ENCODE measurements around the gene PTPRN2. TPM values are rescaled to one million over a fixed set of nuclear protein-coding genes. Genes with fewer than 3 reads are reported as not detected.

The PTPRN2 gene
- total and polyA plus RNA-seq, 2 of the 8 experiments (the other 6 are each of a cell fraction or from before 2014, with no cell fraction given): 2.6 to 4.5 TPM

GRCh38 chr7:158206341-158206740, 381.3 kb downstream of the PTPRN2 start:
- DNase-seq (ENCODE audit: low read depth in 1 of 2, low spot score in 2 of 2): no peak
- H3K9ac ChIP-seq (replicated peaks in 1 of 4; ENCODE audit: extremely low read depth in 1 of 4, low read depth in 3 of 4, low read length in 3 of 4): no peak overlapping the region
- H3K27me3 ChIP-seq (replicated peaks in 1 of 4; ENCODE audit: control insufficient read depth in 3 of 4, extremely low read depth in 1 of 4, insufficient read depth in 3 of 4, low read length in 3 of 4): no peaks in the 10 kb centered on the region
- no peak overlapping the region for H2BK120ac ChIP-seq (replicated peaks; ENCODE audit: low read depth, low read length)
- no peak overlapping the region for H3K4me3 ChIP-seq (ENCODE audit: extremely low read depth in 1 of 4, insufficient read depth in 2 of 4, low read depth in 3 of 4, low read length in 4 of 4)
- no peaks in the 10 kb centered on the region for H3K79me2 ChIP-seq (ENCODE audit: control insufficient read depth in 1 of 2, insufficient read depth in 2 of 2, low read length in 2 of 2)
- no peaks in the 10 kb centered on the region for H3K79me1 ChIP-seq (ENCODE audit: low read depth, low read length)
- no peak overlapping the region for H4K8ac ChIP-seq (ENCODE audit: extremely low read depth, insufficient read depth, low read length)
- no peak overlapping the region for H2BK5ac ChIP-seq (ENCODE audit: low read depth, low read length)
- no peak overlapping the region for H3K18ac ChIP-seq (ENCODE audit: extremely low read depth, low read length)
- H3K9me3 ChIP-seq (ENCODE audit: insufficient read depth in 2 of 2, low read depth in 1 of 2, low read length in 1 of 2): peaks cover 0 to 20% of the 10 kb centered on the region in 2 experiments; a peak in 2 of 4 replicates
- H3K4me1 ChIP-seq (replicated peaks in 1 of 4; ENCODE audit: control insufficient read depth in 3 of 4, insufficient read depth in 4 of 4, low read length in 3 of 4): no peaks in the 10 kb centered on the region
- TF ChIP-seq SRF (IDR thresholded peaks at IDR 0.05; ENCODE audit: low read depth, low read length): no peak
- no peak for TF ChIP-seq NRF1 (IDR thresholded peaks at IDR 0.05; ENCODE audit: low read depth, low read length)
- no peak for TF ChIP-seq RXRA (IDR thresholded peaks at IDR 0.05; ENCODE audit: insufficient read depth, low read depth, low read length)
- no peak for TF ChIP-seq SP4 (IDR thresholded peaks at IDR 0.05; ENCODE audit: low read length)
- TF ChIP-seq RBBP5 (IDR thresholded peaks at IDR 0.05; ENCODE audit: borderline replicate concordance, low read depth, low read length): no peak
- TF ChIP-seq CEBPB (IDR thresholded peaks at IDR 0.05; ENCODE audit: low read depth, low read length): no peak
- no peak for TF ChIP-seq CTBP2 (IDR thresholded peaks at IDR 0.05; ENCODE audit: borderline replicate concordance, insufficient read depth, insufficient read length, low read length)
- no peak for TF ChIP-seq SAP30 (IDR thresholded peaks at IDR 0.05; ENCODE audit: insufficient read depth, insufficient replicate concordance, low read length)
- TF ChIP-seq POLR2AphosphoS5 (IDR thresholded peaks at IDR 0.05; ENCODE audit: low read depth, low read length): no peak
- no peak for TF ChIP-seq ASH2L (IDR thresholded peaks at IDR 0.05; ENCODE audit: low read length)
- TF ChIP-seq MAX (IDR thresholded peaks at IDR 0.05): no peak
- TF ChIP-seq USF2 (IDR thresholded peaks at IDR 0.05; ENCODE audit: low read length): no peak
- TF ChIP-seq TAF7 (optimal IDR thresholded peaks at IDR 0.05; ENCODE audit: borderline replicate concordance, low read depth, low read length): no peak
- no peak overlapping the region for H3K56ac ChIP-seq (replicated peaks; ENCODE audit: insufficient read length, low read depth, low read length)
- no peak overlapping the region for H2AFZ ChIP-seq (ENCODE audit: low read length)
- H2BK20ac ChIP-seq (ENCODE audit: low read length): no peak overlapping the region
- H3K4ac ChIP-seq (replicated peaks; ENCODE audit: insufficient read length, low read depth, low read length): no peak overlapping the region
- no peak overlapping the region for H4K5ac ChIP-seq (ENCODE audit: insufficient read length, low read depth, low read length)
- no peak overlapping the region for H3K23ac ChIP-seq (ENCODE audit: insufficient read length)
- no peak overlapping the region for H2BK12ac ChIP-seq (ENCODE audit: low read depth, low read length)
- H3K14ac ChIP-seq (ENCODE audit: insufficient read length): no peak overlapping the region
- POLR2A ChIA-PET (ENCODE audit: partially characterized antibody): no interaction called here
- no peak overlapping the region for H2BK15ac ChIP-seq (ENCODE audit: low read length)
- no peak overlapping the region for H4K91ac ChIP-seq (replicated peaks; ENCODE audit: insufficient read length, low read length)
- 0 out of 8 replicates have a peak, but pooled peaks cover 0 to 2% (median 0%) of the 10 kb centered on the region in 4 experiments for H3K36me3 ChIP-seq (ENCODE audit: control insufficient read depth in 2 of 4, insufficient read depth in 4 of 4, low read length in 3 of 4)
- no peak for FAIRE-seq
- WGBS, 2 experiments (ENCODE audit: extremely low coverage in 1 of 2, insufficient coverage in 1 of 2, insufficient read length in 1 of 2, insufficient replicate concordance in 2 of 2, low coverage in 1 of 2, low lambda C conversion rate in 2 of 2, missing lambda C conversion rate in 1 of 2): 86% methylated on average over 6 of the region's 6 CpGs; no CpG with 5 or more reads in 1 of the 2 experiments
- no peak overlapping the region for H3K4me2 ChIP-seq (ENCODE audit: insufficient read depth in 1 of 2, low read depth in 2 of 2, low read length in 2 of 2)
- H2AK5ac ChIP-seq (ENCODE audit: low read depth, low read length): no peak overlapping the region
- H3K23me2 ChIP-seq (ENCODE audit: low read depth, low read length): no peaks in the 10 kb centered on the region
- no peaks in the 10 kb centered on the region for H4K20me1 ChIP-seq (replicated peaks in 1 of 2; ENCODE audit: control insufficient read depth in 1 of 2, insufficient read depth in 2 of 2, low read length in 2 of 2)
- H3K27ac ChIP-seq (ENCODE audit: low read depth, low read length): no peak overlapping the region
- CTCF ChIA-PET (ENCODE audit: partially characterized antibody): no interaction called here

Measured in H1 (cell line).